ENCODE measurements around the gene TBC1D10A.
A peak's percentile ranks its signal among the peaks of the same experiment; 100 is the strongest.

The TBC1D10A gene

DNA sequence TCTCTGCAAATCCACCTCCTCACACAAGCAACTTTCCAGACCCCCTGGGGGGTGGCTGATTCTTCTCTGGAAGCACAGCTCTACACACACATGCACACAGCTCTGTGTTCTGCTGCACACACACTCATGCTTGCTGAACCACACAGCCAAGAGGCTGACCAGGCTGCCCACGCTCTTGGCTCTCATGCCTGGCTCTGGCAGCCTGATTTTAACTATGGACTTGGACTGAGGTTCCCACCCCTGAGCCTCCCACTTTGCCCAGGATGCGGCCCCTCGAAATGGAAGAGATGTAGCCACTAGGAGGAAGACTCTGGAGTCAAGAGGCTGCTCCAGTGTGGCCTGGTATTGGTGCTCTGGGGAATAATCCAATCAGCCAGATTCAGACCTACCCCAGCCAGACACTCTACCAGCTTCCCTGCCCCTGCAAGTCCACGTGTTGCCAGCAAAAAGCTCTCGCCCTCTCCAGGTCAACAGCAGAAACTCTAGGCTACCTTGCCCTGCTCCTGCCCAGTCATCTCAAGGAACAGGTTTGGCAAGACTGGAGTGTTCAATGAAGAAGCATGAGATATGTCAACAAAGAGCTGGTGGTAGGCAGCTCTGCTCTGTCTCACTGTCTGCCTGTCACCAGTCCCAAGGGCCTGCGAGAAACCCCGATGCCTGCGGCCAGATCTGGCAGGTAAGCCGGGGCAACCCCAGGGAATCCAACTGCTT lies 28.6 kb downstream of the TBC1D10A start:
- DNase-seq, result peak; percentile 21

DNA sequence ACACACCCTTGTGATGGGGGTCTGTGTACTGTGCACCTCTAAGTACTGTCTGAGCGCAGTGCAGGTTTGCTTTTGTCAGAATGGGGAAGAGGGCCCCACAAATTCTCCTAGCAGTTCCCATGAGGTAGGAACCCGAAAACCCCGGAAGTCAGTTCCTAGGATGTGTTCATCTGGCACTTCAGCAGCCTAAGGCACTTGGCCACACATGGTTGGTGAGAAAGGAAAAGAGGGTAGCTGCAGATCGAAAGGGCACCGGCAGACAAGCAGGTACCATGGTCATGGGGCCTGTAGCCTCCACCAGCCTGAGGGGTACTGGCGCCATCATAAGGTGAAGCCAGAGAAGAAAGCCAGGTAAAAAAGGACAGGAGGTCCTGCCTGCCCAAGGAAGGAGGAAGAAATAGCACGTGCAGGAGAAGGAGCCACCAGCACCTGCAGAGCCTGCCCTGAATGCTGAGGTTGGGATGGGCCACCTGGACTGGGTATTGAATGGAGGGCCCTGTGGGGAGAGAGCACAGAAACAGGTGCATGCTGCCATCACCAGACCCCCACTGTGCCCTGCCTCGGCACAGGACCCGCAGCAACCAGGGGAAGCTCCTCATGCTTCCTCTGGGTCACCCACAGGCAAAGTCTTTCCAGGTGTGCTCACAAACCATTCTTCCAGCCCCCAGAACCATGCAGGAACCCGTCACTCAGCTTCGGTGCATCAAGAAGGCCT lies 29.3 kb downstream of the TBC1D10A start:
- no peak for DNase-seq

DNA sequence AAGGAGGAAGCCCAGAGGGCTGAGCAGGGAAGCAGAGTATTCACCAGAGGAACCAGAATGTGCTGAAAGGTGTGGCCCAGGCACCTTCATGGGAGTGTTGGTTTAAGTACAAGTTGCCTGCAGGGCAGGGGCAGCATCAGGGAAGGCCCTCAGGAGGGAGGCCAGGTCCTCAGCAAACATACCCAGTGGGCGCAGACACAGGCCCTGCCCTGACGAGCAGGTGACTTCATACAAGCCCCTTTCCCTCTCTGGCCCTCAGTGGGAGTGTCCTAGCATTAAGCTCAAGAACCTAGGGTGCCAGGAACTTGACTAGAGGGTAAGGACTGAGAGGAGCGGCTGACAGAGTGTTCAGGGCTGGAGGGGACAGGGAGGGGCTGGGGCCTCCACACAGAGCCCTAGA lies 29.9 kb downstream of the TBC1D10A start:
- no peak for DNase-seq

DNA sequence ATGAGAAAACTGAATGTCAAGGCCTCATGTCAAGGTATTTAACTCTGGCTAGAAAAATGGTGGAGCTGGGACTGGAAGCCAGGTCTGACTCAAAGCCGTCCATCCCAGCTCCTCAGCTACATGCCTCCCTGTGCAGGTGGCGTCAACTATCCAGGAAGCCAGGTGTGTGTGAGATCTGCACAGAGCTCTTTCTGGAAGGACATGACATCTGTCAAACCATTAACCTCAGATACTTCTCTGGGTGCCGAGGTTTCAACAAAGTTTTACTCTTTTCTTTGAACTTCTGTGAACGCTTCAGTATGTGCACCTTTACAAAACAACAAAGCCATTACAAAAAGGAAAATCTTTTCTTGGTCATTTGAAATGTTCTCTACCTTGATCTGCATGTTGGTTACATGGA lies 30.4 kb downstream of the TBC1D10A start:
- DNase-seq, result no peak

DNA sequence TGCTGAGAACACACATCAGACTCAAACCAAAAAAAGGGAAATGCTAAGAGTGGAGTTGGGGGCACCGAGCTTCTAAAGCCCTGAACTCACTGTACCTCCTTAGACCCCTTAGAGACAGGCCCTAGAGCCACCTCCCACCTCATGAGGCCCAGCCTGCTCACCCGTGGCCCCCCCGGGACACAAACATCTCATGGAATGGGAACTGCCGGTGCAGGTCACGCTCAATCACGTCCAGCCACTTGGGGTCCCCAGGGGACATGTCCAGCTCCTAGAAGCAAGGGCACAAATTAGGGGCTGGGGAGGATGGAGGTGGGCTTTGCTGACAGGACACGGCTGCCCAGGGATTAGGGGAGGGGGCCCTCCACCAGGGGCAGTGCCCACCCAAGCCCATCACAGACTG lies 31.2 kb downstream of the TBC1D10A start:
- DNase-seq, result no peak

DNA sequence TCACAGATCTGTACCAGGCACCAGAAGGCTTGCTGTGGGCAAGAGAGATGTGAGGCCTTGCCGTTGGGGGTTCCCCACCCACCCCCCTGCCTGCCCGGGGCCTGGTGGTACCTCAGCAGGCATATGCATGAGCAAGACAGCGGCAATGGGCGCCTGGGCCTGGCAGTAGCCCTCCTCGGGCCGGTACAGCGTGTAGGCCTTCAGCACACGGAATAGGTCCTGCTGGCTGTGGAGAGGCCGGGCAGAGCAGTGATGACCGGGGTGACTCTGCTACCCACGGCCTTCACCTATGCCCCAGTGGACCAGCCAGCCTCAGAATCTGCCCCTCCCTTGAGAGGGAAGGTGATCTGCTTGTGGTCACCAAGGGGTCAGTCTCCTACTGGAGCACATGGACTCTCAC lies 31.9 kb downstream of the TBC1D10A start:
- no peak for DNase-seq

DNA sequence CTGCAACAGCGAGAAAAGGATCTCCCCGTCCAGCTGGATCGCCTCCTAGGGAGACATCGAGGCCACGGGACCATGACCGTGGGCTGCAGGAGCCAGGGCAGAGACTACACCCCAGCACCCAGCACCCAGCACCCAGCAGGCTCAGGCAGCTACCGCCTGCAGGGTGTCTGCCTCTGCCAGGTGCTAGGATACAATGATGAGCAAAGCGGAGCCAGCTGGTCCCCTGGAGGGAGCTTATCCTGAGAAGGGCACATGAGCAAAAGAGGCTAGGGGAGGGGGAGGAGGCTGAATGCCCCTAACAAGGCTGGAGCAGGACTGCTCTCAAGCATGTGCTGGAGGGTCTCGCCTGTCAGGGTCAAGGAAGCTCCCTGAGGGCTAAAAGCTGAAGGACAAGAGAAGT lies 32.7 kb downstream of the TBC1D10A start:
- DNase-seq, result no peak

DNA sequence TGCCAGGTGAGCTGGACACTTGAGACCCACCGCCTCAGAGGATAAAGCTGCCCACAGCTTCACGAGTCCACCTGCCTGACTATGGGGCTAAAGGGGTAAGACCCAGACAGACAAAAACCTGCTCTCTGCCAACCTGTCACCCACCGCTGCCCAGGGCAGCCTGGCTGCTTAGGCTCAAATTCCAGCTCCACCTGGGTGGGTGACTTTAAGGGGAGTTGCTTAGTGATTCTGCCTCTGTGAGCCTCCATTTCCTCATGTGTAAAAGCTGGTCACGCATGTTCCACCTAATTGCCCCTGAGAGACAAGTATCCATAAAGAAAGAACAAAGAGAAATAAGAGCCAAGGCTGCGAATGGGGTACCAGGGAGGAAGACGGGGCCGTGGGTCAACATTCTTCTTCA lies 33.7 kb downstream of the TBC1D10A start:
- no peak for DNase-seq

DNA sequence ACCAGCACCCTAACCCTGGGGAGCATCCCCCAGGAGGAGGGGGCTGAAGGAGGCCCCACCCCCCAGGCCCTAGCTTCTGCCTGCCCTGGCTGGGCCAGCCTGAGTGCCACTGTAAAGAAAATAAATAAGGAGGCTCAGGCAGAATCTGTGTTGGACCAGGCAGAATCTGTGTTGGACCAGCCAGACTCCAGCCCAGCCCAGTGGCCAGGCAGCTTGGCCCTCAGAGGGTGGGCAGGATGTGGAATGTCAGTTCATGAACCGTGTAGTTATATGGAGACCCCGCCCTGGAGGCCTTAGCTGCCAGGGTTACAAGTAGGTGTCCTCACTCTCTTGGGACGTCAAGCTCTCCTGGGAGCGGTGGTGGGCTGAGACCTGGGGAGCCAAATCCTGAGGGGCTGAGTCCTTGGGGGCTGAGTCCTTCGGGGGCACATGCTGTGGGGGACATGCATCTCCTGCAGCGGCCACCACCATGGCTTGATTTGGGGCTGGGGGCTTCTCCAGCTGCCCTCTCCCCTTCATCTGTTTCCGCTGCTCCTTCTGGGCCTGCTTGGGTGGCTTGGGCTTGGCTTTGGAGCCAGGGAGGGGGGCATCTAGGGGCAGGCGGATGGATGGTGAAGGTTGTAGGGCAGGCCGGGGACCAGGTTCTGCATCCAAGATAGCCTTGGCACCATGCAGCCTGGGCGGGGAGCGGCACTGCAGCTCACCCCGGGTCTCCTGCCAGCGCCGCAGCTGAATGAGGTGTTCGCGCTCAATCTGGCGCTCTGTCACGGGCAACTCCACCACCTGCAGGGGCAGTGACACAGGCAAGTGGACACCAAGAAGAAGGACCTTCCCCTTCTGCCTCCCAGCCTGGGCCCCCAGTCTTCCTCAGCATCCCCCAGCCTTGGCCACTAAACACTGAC lies 34.4 kb downstream of the TBC1D10A start:
- no peak for DNase-seq

DNA sequence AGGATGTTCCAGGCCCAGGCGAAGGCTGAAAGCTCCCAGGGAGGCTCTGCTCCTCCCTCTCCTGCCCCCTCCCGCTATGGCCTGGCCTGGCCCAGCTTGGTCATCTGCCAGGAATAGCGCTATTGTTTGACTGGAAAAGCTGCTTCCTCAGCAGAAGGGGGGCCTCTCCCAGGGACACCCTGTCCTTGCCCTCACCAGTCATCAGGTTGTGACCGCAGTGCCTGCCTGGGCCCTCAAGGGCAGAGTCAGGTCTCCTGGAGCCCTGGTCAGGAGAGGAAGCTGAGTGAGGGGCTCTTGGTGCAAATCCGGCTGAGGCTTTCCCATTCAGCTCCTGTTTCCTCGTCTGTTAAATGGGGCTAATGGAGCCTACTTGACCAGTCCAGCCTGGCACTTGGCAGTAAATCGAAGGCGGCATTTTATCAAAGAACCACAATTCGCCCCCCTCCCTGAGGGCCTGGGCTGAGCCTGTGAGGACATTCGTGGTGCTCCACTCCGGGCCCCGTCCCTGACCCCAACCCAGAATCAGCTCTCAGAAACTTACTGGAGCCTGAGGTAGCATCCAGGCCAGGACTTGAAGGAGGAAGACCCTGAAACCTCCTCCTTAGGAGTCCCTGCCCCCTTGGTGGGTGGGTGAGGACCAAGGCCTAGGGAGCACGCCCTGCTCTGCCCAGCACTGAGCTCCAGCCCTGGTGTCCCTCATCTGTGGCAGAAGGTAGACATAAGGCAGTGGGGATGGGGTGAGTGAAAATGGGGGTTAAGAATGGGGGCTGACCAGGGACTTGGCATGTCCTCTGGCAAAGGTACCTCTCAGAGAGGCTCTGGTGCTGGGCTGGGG lies 35.5 kb downstream of the TBC1D10A start:
- DNase-seq, result peak; percentile 67

DNA sequence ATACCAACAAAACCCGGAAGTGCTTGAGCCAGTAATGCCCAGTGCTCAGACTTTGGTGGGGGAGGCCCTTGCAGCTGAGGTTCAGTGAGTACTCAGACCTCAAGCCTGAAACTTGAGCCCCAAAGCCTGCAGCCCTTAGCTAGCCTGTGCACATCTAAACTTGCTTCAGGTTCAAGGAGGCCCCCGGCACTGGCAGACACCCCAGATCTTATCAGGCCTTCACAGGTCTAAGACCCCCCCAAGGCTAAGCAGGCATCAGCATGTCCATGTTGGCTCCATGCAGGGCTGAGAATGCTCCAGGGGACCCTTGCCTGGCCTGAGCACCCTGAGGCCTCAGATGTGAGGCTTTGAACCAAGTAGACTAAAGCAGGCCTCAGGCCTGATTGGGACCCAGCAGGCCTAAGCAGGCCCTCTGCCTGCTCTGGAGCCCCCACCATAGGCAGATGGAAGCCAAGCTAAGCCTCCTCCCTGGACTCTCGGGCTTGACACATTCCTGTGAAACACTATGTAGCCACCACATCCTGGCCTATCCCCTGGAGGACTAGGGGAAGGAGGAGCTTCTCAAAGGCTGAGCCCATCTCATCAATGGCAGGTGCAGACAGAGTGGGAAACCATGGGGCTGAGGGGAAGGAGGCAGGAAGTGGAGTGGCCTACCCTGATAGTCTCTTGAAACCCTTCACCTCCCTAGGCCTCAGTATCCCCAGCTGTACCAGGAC lies 36.2 kb downstream of the TBC1D10A start:
- peak; percentile 67 for DNase-seq

DNA sequence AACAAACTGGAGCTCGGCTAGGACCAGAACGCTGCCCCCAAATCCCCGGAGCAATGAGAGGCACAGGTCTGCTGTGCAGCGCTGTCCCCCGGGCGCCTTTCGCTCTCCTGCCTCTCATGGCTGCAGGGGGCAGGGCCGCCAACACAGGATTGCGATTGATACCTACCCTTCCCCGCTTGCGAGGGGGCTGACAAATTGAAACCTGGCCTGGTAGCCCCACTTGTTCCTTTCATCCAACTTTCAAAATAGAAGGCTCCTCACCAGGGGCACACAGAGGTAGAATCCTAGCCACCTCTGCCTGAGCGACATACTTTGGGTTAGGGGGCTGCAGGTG lies 36.8 kb downstream of the TBC1D10A start:
- DNase-seq, result no peak

DNA sequence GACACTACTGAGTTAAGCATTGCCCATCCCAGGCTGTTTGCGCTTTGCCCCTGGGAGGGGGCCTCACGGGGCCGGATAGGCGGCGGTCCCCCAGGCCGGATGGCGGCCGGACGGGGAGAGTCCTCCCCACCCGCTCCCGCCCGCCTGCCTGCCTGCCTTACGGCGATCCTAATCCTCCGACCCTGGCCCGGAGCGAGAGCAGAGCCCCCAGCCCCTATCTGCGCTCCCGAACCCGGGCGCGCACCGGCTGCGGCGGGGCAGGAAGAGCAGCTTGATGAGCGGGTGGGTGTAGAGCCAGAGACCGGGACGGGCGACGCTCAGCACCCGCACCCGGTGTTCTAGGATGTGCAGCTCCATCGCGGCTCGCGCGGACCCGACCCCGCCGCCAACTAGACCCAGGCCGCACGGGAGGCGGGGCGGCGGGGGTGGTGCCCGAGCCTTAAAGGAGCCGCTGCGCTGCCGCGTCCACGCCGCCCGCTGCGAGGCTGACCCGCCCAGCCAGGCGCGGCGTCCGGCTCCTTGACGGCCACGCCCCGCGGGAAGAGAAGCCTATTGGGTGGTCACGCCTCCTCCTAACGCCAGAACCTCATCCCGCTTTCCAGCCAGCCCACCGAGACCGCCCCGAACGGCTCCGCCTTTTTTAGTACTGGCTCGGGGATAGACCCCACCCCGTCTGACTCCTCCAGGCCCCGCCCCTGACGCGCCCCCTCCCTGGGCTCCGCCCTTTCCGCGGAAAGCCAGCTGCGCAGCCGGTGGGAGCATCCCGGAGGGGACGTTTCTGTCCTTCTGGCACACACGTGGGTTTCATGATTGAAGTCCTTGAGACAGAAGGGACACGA lies 37.4 kb downstream of the TBC1D10A start, which contains the start of gene CASTOR1:
TSS of gene CASTOR1 (minus strand) at position 365 of the 839 bp plus-strand sequence. CDS start at position 357, 8 bp downstream.
- DNase-seq, result peak; percentile 94

DNA sequence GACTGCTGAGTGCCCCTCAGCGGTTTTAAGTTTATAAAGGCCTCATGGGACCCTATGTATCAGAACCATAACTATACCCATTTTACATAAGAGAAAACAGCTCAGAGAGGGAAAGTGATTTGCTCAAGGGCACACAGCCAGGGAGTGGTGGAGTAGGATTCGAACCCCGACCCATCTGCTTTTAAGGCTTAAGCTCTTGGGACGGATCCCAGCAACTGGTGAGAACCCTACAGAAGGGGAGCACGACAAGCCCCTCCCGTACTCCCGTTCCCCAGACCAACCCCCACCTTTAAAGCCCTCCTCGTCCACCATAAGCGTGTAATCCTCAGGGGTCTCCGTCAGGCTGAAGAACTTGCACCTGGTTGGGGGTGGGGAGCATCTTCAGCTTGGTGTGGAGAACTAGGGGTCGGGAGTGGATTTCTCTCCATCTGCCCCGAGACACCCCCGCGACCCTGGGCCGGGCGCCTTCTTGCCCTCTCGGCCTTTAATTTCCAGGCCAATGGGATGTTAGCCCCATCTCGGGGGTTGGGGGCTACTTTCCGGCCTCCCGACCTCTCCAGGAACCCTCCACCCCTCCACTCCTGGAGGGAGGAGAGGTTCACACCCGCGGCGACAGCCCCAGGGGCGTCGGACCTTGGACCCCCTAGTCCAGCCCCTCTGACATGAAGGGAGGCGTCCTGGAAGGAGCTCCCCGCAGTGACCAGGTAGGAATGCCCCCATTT lies 38.2 kb downstream of the TBC1D10A start:
- no peak for DNase-seq

DNA sequence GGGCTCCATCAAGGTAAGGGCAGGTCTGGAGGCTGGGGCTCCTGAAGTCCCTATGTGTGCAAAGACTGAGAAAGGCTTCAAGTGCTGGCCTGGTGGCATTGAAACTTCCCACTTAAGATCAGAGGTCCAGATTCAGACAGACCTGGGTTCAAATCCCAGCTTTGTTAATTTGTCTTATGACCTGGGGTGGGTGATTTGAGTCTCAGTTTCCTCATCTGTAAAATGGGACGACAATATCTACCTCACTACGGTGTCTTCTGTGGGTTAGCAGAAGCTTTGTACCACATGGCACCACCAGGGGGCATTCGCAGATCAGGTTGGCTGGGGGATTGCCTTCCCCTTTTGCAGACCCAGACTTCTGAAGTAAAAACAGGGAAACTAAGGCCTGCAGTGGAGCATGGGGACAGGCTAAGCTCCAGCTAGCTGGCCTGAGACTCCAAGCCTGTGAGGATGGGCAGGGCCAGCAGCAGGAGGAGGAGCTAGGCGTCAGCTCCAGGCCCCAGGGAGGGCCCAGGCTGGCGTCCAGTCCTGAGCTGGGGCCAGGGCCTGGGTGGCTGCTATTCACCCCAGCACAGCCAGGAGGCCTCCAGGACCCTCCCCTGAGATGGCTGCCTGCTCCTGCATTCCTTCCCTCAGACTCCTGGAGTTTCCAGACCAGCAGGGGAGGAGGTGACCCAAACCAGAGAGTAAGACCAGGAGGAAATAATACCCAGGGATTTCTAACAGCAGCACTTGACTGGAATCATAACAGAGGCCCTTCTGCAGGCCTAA lies 38.9 kb downstream of the TBC1D10A start:
- peak; percentile 64 for DNase-seq

DNA sequence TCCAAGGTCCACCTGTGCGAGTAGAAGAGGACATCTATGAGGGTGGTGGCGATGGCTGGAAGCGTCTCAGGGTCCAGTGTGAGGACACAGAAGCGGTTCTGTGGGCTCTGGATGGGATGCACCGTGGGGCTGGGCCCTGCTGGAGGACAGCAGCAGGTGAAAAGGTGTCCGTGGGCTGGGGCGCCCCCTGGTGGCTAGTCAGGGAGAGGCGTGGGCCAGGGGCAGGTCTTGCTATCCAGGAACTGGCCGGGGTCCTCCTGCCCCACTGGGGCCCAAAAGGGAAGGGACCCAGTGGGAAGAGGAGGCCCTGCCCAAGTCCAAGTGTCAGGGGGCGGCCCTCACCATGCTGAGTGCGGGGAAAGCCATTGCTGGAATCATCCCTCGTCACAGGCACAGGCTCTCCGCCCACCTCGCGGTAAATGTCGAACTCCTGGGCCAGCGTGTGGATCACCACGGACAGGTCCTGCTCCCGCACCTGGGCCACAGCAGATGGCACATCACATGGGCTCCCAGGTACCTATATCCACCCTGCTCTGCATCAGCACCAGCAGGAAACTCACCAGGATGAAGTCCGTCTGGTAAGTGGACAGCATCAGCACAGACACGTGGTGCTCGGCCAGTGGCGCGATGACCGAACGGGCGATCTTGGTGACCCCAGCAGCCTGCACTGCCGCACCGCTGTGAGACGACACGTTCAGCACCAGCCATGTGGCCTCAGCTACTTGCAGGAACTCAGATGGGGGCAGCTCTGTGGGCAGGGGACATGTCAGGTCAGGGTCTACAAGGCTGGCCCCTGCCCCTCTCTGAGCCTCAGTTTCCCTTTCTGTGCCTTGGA lies 39.7 kb downstream of the TBC1D10A start:
- DNase-seq, result peak; percentile 26

DNA sequence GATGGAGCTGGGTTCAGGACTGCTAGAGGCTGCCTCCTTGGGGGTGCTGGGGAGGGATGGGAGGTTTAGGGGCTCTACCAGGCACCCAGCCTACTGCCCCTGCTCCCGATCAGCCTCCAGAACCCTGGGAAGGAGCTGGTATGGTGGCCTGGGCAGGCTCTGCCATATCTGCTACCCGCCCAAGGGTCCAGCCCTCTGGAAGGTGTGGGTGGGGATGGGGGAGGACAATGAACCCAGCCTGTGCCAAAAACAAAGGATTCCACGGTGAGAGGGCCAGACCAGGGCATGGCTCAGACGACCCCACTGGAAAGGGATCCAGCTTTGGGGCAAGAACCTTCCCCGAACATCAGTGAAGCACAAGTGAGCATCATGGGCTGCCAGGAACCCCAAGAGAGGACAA lies 40.4 kb downstream of the TBC1D10A start:
- no peak for DNase-seq

DNA sequence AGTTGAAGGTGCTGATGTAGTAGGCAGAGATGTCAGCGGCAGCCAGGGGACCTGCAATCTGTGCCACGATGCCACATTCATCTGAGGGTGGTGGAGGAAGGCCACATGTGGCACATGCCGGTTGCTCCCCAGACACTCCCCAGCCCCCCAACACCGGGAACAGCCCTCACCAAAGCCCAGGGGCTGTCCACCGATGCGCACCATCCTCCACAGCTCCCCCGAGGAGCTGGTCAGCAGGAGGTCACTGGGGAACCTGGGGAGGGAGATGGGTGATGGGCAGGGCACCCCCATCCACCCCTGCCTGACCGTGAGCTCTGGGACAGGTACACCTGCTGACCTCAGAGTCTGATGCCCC lies 40.9 kb downstream of the TBC1D10A start:
- DNase-seq, result no peak
